AG04450 (cell line): ENCODE data around the gene LDLRAD2. TPM values are rescaled to one million over a fixed set of nuclear protein-coding genes. Genes with fewer than 3 reads are reported as not detected.

Source experiments
- CTCF ChIA-PET: fragments of 300-600, 350-600 bp; formaldehyde crosslinking; extraction: SDS; loops from one replicate; lab custom pipeline; 2022; ENCODE audit warnings: antibody characterized with exemption, inconsistent platforms; lab: Charles Lee
- POLR2A ChIA-PET: fragments of 350-600 bp; formaldehyde crosslinking; extraction: SDS; loops from one replicate; lab custom pipeline; 2021; ENCODE audit warnings: antibody characterized with exemption, inconsistent platforms; lab: Yijun Ruan, JAX
- DNase-seq: peaks from one replicate; pipeline ENCODE4 v3.0.0-alpha.2; 2011; ENCODE audit warnings: low read depth, low spot score
- H3K27ac ChIP-seq: one replicate; pipeline ENCODE4 v1.5.1; 2012; ENCODE audit warnings: low read depth, low read length, control low read depth
- H3K27me3 ChIP-seq: one replicate; pipeline ENCODE4 v1.6.0; 2012; ENCODE audit warnings: low read length; ENCODE audit not compliant: control insufficient read depth, insufficient read depth
- H3K4me3 ChIP-seq: 2 replicates; pipeline ENCODE4 v1.5.1; 2011; ENCODE audit warnings: mild to moderate bottlenecking, low read depth, low read length, control low read depth
- H3K9me3 ChIP-seq: 2 replicates; pipeline ENCODE4 v1.5.1; 2012; ENCODE audit warnings: low read length; ENCODE audit not compliant: control insufficient read depth, insufficient read depth
- CTCF ChIP-seq: IDR thresholded peaks from 2 replicates; pipeline ENCODE4 v1.5.1; 2011; ENCODE audit warnings: low read depth, low read length, control low read depth, inconsistent platforms
- polyA plus RNA-seq: library from polyadenylated mRNA; depleted of rRNA; stranded (reverse); fragments of >200 nt; gene quantifications from 2 replicates; pipeline ENCODE4 v1.2.3, GENCODE V29; 2011

LDLRAD2 gene
- polyA plus RNA-seq, 1 experiment: 0.05 TPM

GRCh38 chr1:21854751-21855131, 42.7 kb downstream of the LDLRAD2 start:
- no peak overlapping the region for H3K27ac ChIP-seq
- no peak for DNase-seq
- CTCF ChIA-PET: no interaction called here

DNA sequence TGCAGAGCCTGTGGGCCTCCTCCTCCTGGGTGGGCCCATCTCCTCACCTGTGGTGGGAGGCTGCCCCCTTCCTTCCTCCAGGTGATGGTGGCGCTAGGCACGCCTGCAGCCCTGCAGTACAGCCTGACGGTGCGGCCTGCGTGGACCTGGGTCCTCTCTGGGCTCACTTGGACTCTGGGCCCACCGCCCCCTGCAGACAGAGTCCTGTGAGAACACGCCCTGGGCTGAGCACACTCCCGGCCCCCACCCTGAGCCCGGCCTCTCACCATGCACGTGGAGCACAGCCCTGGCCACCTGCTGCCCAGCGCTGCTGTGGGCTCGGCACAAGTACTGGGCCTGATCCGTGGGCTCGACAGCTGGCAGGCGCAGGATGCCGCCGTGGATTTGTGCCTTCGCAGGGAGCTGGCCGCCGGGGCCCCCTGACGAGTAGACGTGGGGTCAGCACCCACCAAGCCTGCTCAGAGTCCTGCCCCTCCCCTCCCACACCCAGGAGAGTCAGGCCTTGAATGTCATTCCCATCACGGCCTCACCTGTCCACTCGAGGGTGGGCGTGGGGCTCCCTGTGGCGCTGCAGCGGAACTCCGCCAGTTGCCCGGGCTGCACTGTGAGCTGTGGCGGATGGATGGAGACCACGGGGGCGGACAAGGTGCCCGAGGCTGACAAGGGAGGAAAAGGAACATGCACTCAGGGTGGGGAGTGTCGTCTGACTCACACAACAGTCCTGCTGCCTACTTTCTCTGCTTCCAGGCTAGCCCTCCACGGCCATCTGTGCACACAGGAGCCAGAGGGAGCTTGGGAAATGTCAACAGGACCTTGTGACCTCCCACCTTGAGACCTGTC, 43.4 kb downstream of the LDLRAD2 start:
- ChIA-PET CTCF (no interaction called here), POLR2A (interaction anchor here (0.6 kb wide), 1 partner anchor 558 kb away, joined by 4 read pairs; no protein-coding TSS in a partner anchor)
- H3K27ac ChIP-seq: no peak overlapping the region
- H3K4me3 ChIP-seq: no peak overlapping the region
- no peak for DNase-seq
- H3K27me3 ChIP-seq: no peaks in the 10 kb centered on the region
- no peak for TF ChIP-seq CTCF
- no peaks in the 10 kb centered on the region; the same call in 1 of the 2 replicates for H3K9me3 ChIP-seq

More at GRCh38 chr1:21854751-21855131, 42.7 kb downstream of the LDLRAD2 start:
- POLR2A ChIA-PET: no interaction called here
- no peak for TF ChIP-seq CTCF
- no peaks in the 10 kb centered on the region for H3K27me3 ChIP-seq
- H3K4me3 ChIP-seq: no peak overlapping the region
- no peaks in the 10 kb centered on the region; the same call in 1 of the 2 replicates for H3K9me3 ChIP-seq

- ChIA-PET POLR2A (no interaction called here), CTCF (no interaction called here)
- TF ChIP-seq CTCF: no peak
- DNase-seq: no peak
- Histone ChIP-seq H3K27ac (no peak overlapping the region), H3K27me3 (no peaks in the 10 kb centered on the region), H3K9me3 (peaks cover 10% of the 10 kb centered on the region), H3K4me3 (no peak overlapping the region)
These were observed 45.2 kb downstream of the LDLRAD2 start for GRCh38 chr1:21857142-21857839.

- ChIA-PET CTCF (no interaction called here), POLR2A (no interaction called here)
- DNase-seq: no peak
- H3K4me3 ChIP-seq: no peak overlapping the region
- TF ChIP-seq CTCF: no peak
- H3K9me3 ChIP-seq: peaks cover 10% of the 10 kb centered on the region
- no peaks in the 10 kb centered on the region for H3K27me3 ChIP-seq
- no peak overlapping the region for H3K27ac ChIP-seq
These were observed 46.0 kb downstream of the LDLRAD2 start for GRCh38 chr1:21857840-21858670.
